Renal cortical epithelial cell (primary cell): ENCODE data around the gene ANKFN1. TPM values are rescaled to one million over a fixed set of nuclear protein-coding genes. Genes with fewer than 3 reads are reported as not detected.

ENCODE experiments used
- DNase-seq: peaks from one replicate; pipeline ENCODE4 v3.0.0-alpha.2; 2011; ENCODE audit warnings: low read depth
- total RNA-seq: library from RNA; depleted of rRNA; stranded (reverse); fragments of >200 nt; gene quantifications from 2 replicates; pipeline ENCODE4 v1.2.3, GENCODE V29; 2014

The ANKFN1 gene
- total RNA-seq, 1 donor from 2014 or later = not detected

DNA sequence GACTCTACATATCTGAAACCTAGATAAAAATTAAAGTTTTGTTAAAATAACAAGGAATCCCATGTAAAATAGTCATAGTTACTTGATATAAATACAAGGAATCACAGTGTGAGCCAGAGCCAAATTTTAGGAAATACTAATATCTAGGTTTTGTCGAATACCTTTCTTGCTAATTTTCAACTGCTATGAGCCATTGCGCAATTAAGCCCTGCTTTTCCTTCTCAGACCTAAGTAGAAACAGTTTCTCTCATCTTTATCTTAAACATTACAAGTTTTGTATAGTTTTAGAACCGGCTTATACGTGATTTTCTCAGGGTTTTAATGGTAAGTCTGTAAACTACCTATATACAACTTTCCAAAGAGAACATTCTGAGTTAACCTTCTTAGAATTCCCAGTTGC, 282.9 kb downstream of the ANKFN1 start:
- no peak for DNase-seq

DNA sequence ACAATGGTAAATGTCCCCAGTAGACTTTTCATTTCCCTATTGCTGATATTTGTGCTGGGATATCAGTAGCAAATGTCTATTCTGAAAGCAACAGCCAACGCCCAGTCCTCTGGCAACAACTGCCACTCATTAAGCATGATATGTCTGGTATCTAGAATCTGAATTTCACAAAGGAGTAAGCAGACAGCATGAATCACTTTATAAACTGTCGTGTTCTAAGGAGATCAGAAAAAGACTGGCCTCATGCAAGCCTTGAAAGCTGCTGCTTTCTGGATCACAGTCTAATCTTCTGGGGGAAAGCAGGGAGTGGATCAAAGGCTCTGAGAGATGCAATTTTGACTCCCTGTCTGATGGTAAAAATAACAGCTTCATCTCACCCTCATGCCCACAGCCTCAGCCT, 287.1 kb downstream of the ANKFN1 start:
- DNase-seq = peak; percentile 11

DNA sequence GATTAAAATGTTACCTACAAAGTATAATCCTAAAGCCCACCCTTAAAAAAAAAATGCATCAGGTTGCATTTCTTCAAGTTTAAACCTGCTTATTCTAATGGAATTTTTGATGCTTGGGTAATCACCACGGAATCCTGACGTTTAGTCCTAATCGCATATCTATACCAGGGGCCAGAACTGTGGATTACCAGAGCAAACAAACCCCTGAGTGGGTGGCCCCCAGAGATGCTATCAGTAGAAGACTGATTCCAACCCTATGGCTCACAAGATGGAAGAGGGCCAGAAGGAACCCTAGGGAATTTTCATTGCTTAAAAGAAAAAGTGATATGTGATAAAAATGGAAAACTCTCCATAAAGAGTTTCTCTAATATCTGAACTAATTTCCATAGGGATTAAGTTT, 288.0 kb downstream of the ANKFN1 start:
- DNase-seq = no peak

DNA sequence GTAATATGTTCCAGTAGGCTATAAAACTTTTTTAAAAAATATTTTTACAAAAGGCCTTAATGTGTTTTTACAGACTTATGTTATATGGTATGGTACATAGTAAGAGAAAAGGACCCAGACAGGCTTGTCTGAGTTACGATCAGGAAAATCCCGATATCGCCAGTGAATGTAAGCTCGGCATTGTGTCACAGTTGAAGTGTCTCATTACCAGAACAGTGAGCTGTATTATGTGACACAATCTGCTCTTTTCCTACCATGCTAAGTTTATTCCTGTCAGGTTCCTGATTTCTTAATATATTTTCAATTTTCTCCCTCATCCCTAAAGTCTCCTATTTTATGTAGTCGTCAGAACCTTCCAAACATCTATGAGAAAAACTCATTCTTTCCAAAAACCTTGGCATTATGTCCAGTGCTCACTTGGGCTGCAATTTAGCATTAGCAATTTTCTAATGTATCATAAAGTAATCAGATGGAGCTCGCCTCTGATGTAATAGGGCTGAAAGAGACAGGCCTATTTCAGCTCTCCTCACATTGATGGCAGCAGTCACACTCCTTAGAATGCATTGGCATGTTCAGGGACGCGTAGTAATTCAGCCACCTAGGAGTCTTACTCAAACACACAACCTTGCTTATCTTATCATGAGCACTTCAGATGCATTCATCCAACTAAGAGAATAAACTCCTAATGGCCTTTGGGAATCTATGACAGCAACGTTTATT, 292.6 kb downstream of the ANKFN1 start:
- DNase-seq = no peak

DNA sequence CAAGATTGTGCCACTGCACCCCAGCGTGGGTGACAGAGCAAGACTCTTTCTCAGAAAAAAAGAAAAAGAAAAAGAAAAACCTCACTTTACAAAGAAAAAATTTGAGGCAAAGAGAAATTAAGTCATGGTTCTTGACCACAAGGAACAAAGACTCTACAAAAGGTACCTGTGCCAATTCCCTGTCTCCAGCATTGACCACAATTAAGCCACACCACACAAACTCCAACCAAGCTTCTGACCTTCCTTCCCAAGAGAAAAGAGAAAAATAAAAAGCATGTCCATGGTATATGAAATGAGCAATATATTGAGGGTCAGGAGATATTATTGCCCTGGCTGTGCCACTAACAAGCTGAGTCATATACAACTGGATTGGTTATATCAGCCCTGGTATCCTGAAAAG, 293.9 kb downstream of the ANKFN1 start:
- DNase-seq = no peak

DNA sequence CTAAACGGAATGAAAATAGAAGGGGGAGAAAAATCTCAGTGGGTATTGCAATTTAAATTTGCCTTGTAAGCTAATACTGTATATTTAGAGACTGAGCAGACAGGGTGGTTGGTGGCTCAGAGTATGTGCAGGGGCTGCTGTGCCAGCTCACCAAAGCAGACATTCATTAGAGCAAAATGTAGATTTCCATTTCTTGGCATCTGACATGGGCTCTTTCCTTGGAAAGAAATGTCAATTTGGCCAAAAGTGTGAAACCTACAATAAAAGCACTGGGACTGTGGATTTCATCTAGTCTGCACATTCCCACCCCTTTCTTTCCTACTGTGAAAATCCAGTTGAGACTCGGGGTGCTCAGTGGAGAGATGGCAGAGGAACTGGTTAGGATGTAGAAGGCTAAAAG, 295.1 kb downstream of the ANKFN1 start:
- DNase-seq = no peak

DNA sequence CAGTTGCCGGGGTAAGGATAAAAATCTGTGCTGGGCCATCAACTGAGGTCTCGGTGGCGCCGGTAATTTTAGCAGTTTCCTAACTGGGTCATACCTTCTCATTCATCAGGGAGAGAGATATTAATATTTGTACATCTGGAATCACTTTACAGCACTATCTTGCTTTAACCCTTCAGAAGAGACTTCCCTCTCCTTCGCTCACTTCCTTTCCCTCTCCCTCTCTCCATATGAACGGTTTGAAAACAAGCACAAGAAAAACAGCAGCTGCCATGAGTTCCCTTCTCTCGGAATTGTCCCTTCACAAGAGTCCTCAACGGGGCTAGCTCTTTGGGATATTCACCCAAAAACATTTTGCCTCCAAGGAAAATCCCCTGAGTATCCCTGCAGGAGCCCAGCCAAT, 295.9 kb downstream of the ANKFN1 start:
- no peak for DNase-seq

DNA sequence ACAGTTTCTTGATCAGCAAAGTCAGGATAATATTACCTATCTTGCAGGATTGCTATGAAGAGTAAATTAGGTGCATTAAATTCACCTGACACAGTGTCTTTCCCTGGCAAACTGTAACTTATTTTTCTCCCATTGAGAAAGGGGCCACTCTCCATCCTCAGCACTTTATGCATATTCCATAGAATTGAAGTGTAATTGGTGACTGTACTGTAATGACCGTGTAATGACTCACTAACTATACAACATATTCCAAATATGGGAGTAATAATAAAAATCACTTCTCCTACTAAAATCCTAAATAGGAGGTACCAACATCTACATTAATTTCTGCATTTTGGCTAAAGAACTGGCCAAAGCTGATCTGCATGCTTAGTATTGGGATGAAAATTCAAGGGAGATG, 298.4 kb downstream of the ANKFN1 start:
- DNase-seq = no peak

DNA sequence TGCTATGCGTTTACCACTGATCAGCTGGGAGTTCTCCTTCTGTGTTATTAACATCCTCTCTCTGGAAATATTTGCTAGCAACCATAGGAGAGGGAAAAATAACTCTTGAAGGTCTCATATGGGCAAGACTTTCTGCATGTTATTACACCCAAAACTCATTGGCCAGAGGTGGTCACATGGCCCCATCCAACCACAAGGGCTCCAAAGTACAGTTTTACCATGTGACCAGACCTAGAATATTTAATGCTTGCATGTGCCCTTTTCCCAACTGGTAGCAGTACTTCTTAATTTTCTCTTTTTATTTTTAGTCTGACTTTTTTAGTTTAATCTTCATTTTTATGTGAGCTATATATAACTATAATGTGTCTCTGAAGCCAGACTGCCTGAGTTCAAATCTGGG, 299.2 kb downstream of the ANKFN1 start:
- DNase-seq = no peak

DNA sequence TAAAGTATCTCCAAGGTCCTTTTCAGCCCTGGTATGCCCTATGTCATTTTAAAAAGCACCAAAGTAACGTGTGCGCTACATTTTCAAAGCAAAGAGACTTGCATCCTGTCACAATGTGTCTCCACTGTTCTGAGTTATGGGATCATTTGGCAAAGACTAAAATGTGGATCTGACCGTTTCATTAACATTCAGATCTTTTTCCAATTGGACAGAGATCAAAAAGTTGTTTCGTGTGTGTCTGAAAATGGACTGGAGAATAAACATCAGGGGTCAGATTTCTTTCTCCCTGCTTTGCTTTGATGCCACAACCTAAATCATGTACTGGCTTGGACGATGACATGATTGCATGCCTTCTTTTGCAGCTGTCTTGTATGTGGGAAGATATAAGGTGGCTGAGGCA, 304.2 kb downstream of the ANKFN1 start:
- DNase-seq = no peak

DNA sequence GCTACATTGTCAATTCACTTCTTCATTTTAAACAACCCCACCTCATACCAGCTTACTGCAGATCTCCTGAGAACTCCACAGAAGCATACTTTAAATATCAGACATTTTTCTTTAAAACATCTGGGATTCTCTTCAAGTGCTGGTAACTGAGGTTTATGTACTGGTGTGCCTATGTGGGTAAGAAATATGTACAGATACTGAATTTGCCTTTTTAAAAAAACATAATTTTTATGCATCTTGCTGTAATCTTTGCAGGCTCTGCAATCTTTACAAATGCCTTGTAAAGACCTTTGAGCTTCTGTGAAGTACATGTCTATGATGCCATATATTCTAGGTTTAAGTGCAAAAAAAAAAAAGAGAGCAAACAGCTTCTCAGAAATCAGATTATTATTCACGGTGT, 312.6 kb downstream of the ANKFN1 start:
- DNase-seq = no peak

DNA sequence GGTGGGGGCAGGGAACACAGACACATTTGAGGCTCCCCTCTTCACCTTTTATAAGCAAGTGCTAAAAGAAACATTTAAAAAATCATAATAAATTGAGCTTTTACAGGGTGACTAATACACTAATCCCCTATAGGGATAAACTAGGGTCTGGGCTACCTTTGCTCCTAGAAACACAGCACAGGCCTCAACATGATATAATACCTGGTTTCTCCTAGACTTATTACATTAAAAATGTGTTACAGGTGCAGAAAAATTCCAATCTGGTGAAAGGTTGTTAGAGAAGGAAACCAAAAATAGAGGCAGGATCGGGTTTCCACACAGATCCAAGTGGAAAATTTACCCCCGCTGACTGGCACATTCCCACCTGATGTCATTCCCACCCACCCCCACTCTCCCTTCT, 315.6 kb downstream of the ANKFN1 start:
- DNase-seq = no peak

DNA sequence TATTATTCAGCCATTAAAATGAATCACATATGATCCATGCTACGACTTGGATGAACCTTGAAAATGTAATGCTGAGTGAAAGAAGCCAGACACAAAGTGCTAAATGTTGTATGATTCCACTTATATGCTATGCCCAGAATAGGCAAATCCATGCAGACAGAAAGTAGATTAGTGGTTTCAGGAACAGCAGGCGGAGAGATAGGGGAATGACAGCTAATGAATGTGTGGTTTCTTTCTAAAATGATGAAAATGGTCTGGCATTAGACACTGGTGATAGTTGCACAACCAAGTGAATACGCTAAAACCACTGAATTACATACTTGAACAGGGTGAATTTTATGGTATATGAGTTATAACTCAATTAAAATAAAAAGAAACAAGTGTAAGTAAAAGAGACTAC, 318.4 kb downstream of the ANKFN1 start:
- no peak for DNase-seq

DNA sequence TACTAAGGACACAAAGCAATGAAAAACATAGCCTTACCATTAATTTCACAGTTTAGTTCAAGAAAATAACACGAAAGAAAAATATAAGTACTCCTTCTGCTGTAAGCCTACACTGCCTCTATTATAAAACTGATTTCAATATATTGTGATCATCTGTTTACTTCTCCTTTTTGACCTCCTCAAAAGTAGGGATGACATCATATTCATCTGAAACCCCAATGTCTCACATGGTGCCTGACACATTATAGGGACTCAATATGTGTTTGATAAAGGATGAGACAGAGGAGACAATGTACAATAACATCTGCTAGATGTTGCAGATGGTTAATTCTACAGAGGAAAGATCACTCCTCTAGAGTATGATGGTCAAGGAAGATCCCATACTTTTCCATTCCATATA, 321.8 kb downstream of the ANKFN1 start:
- DNase-seq = no peak

DNA sequence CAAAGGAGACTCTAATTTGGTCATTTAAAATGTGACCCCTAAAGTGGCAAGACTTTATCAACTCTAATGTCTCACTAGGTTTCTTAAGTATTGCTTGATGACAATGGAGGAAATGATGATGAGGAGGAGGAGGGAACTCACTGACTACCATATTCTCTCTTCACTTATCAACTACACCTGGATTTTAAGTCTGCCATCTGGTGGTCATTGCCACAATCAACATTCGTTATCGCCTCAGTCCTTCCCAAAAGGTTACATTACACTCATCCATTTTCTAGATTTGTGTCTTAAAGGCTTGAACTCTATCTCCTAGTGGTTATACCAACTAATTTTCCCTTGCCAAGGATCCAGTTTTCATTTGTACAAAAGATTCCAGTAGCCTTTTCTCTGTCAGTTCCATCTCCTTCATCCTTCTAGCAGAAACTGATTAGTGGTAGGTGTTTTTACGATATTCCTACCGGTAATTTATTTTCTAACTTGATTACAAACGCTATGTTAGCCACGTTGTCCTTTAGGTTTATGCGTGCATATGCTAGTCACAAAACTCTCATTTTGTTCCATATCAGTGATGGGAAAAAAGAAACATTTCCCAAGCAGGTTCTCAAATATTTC, 325.7 kb downstream of the ANKFN1 start:
- peak; percentile 25 for DNase-seq

DNA sequence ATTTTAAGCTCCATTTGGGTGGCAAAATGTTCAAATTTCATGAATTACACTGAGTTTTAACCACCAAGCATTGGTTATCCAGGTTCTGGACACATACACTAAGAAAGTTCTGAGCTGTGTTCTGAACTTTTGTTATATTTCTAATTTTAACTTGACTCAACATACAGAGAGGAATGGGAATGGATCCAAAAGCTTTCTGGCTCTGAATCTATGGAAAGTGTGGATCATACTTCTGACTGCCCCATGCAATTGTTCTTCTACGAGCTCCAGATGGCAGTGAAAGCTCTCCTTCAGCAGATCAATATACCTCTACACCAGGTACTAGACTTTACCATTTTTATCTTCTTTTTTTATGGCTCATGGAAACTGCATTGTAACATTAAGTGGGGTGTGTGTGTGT, 327.2 kb downstream of the ANKFN1 start:
- DNase-seq = no peak

DNA sequence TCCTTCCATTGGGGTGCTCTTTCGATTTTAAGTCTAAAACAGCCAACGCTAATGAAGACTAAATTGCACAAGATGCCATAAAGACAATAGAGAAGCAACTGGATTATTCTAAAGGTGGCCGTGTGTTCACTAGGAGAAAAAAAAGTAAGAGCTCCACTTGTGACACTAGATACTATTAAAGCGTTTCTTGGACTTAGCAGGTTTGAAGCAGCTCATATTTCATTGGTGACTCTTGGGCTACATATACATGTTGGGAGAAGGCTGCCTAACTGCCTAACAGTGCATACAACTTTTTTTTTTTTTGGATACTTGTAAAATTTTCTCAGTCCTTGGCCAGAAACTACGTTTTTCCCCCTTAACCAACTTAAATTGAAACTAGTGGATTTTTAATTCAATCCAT, 328.4 kb downstream of the ANKFN1 start:
- DNase-seq = no peak

DNA sequence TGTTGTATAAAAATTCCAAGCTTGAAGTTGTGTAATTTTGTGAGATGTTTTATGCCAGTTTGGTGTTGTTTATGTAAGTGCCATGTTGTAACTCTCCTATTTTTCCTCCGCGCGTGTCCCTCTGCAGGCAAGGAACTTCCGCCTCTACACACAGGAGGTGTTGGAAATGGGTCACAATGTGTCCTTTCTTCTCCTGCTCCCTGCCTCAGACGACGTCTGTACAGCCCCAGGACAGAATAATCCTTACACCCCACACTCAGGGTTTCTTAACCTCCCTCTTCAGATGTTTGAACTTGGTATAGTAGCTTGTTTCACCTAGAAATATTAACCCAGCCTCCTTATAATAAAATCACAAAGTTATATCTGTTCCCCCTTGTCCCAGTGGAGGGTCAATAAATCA, 329.0 kb downstream of the ANKFN1 start:
- no peak for DNase-seq

DNA sequence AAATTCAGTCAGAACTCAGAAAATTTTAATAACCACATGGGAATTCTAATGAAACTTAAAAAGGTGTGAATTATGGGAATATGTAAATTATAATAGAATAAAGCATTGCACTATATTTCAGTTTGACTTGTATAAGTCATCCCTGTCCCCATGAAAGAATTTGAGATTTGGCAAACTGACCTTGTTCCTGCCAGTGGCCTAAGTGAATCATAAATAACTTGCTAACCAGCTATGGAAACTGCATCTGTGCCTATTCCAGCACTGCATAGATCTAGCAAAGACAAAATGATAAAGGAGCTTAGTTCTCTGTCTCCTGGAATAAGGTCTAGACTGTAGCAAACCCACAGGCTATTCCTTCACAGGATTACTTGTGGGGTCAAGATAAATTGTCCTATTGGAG, 333.5 kb downstream of the ANKFN1 start:
- DNase-seq = no peak

DNA sequence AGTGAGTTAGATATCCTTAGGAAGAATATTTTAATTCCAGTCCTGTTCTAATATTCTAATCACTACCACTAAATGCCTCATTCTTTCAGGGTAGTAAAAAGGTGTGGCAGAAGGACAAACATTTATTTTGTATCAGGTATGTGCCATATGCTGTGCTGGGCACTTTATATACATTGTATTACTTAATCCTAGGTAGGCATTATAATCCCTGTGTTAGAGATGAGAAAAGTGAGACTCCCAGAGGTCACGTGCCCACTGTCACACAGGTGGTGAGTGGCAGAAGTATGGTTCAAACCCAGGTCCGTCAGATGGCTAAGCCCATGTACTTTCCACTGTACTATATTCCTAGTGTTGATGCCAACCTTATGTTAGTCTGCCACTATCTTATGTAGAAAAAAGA, 335.5 kb downstream of the ANKFN1 start:
- no peak for DNase-seq

DNA sequence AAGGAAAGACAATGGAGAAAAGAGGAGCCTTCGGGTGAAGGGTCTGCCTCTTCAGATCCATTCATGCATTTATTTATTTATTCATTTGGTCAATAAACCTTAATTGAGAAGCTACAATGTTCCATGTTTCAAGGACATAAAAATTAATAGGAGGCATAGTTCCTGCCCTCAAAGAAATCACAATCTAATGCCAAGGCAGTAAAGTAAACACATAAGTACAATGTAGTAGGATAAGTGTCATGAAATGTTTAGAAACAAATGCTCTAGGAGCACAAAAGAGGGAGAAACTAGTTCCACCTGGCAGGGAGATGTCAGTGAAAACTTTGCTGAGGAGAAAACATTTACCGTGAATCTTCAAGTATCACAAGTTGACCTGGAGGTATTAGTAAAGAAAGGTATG, 336.7 kb downstream of the ANKFN1 start:
- no peak for DNase-seq

DNA sequence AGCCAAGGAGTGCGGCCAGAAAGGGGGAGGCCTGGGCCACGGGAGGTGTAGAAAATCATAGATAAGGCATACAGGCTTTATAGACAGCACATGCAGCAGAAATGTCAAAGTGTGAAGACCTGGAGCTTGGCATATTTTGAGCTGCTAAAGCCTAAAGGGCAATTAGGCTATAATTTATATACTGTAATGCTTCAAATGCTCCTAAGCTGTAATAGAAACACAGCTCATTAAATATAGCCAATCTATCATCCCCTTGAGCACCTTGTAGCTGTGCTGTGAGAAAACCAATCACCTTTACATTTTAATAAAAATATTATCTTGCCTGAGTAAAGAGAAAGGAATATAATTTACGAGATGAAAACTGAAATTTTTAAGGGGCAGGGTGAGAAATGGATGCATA, 342.3 kb downstream of the ANKFN1 start:
- no peak for DNase-seq

DNA sequence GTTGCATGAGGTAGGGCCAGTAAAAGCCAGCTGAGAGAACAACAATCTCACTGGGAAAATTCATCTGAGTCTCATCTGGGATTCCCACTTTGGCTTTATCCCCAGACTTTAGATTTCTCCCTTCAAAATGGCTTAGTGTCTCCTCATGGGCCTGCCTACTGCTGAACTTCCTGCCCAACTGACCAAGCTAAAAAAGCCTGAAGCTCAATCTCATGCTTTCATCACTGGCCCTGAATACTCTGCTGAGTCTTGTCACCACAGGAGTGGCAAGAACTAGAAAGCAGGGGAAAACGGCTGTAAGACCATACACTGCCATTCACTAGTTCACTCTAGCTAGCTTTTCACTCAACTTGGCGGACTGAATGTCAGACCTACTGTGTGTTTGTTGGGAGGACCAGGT, 343.9 kb downstream of the ANKFN1 start:
- no peak for DNase-seq

DNA sequence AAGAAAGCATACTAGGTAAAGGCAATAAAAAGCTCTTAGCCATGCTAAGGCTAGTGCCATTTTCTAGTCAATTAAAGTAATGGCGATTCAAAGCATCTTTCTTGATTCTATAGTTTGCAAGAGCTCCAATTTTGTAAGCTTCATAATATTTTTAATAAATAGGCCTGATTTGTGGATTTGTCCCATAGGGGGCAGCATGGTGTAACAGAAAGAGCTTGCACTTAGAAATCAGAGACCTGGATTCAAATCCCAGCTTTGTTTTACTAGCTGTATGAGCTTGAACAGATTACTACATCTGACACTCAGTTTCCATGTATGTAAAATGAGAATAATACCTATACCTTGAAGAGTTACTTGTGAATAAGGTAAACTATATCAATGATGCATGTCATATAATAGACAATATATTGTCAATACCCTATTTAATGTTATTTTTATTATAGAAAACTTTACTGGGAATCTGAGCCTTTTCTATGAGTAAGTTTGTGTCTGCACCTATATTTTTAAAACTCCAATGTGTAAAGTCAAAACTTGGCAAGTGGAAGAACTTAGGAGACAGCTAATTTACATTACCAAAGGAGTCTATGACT, 346.6 kb downstream of the ANKFN1 start:
- peak; percentile 43 for DNase-seq
